Nephron progenitor cell (in vitro differentiated cells): ENCODE data around the gene RAB3GAP1.
"Not testable (repeated sequence)": the region's sequence is repeated elsewhere in the genome, so short reads cannot be mapped to it uniquely, and the experiment has no call there.

Experiments
- DNase-seq: peaks from one replicate; pipeline ENCODE4 v3.0.0; 2021
- H3K27ac Mint-ChIP-seq: 2 replicates; pipeline ENCODE4 v1.8.0; 2021; ENCODE audit warnings: mild to moderate bottlenecking, moderate library complexity, mixed read lengths
- H3K27me3 Mint-ChIP-seq: 2 replicates; pipeline ENCODE4 v1.8.0; 2021; ENCODE audit warnings: mild to moderate bottlenecking, low read depth, mixed read lengths; ENCODE audit not compliant: poor library complexity
- H3K36me3 Mint-ChIP-seq: 2 replicates; pipeline ENCODE4 v1.8.0; 2021; ENCODE audit warnings: low read depth, mixed read lengths
- H3K4me1 Mint-ChIP-seq: 2 replicates; pipeline ENCODE4 v1.8.0; 2021; ENCODE audit warnings: mixed read lengths
- H3K4me3 Mint-ChIP-seq: 2 replicates; pipeline ENCODE4 v1.8.0; 2021; ENCODE audit warnings: mild to moderate bottlenecking, moderate library complexity, mixed read lengths
- H3K9me3 Mint-ChIP-seq: 2 replicates; pipeline ENCODE4 v1.8.0; 2021; ENCODE audit warnings: mild to moderate bottlenecking, moderate library complexity, mixed read lengths
- TF ChIP-seq, protein P1 (sequence below): fragments of 200-600 bp; sonication (generic); IDR thresholded peaks from 2 replicates; pipeline ENCODE4 v1.5.0; 2021; ENCODE audit warnings: antibody characterized with exemption

Gene RAB3GAP1

DNA sequence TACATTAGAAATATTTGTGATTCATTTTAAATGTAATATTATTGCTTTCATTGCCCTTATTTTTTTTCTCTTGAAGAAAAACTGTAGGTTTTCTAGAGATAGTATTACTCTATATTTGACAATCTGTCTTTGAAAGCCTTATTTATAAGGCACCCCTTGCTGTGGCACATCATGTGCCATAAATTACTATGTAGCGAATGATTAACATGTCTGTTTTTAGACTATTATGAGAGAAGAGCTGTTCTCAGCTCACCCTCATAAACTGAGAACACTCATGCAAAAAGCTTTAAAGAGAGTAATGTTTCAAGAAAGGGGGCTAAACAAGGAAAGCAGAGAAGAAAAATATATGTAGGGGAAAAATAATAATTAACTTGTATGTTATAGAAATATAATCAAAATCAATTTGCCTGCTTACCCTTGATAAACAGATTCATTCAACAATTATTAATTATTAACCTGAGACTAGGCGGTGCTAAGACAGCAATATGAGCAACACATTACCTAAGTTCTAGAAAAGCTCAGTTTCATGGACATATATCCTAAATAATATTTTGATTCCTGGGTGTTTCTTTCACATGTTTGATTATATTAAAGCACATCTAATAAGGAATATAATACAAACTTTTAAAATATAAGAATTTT, 69.0 kb downstream of the RAB3GAP1 start:
- TF ChIP-seq, protein P1, sequence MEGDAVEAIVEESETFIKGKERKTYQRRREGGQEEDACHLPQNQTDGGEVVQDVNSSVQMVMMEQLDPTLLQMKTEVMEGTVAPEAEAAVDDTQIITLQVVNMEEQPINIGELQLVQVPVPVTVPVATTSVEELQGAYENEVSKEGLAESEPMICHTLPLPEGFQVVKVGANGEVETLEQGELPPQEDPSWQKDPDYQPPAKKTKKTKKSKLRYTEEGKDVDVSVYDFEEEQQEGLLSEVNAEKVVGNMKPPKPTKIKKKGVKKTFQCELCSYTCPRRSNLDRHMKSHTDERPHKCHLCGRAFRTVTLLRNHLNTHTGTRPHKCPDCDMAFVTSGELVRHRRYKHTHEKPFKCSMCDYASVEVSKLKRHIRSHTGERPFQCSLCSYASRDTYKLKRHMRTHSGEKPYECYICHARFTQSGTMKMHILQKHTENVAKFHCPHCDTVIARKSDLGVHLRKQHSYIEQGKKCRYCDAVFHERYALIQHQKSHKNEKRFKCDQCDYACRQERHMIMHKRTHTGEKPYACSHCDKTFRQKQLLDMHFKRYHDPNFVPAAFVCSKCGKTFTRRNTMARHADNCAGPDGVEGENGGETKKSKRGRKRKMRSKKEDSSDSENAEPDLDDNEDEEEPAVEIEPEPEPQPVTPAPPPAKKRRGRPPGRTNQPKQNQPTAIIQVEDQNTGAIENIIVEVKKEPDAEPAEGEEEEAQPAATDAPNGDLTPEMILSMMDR = no peak
- no peak overlapping the region for H3K27ac Mint-ChIP-seq

DNA sequence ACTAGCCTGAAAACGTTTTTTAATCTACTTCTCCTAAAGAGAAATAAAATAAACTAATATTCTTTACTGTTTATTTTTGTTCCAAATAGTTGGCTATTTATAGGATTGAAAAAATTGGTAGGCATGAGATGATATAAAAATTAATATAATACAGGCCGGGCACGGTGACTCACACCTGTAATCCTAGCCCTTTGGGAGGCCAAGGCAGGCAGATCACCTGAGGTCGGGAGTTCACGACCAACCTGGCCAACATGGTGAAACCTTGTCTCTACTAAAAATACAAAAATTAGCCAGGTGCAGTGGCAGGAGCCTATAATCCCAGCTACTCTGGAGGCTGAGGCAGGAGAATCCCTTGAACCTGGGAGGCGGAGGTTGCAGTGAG, 69.6 kb downstream of the RAB3GAP1 start:
- not testable (repeated sequence) for H3K4me1 Mint-ChIP-seq, H3K9me3 Mint-ChIP-seq, DNase-seq, H3K4me3 Mint-ChIP-seq, H3K27me3 Mint-ChIP-seq, H3K27ac Mint-ChIP-seq
- H3K36me3 Mint-ChIP-seq = peaks cover 36% of the 10 kb centered on the region

More for the DNA sequence above, 69.0 kb downstream of the RAB3GAP1 start:
- Mint-ChIP-seq H3K36me3 (peaks cover 36% of the 10 kb centered on the region), H3K9me3 (peaks cover 4% of the 10 kb centered on the region), H3K27me3 (peaks cover 4% of the 10 kb centered on the region), H3K4me3 (no peak overlapping the region), H3K4me1 (no peaks in the 10 kb centered on the region)
- DNase-seq = no peak

DNA sequence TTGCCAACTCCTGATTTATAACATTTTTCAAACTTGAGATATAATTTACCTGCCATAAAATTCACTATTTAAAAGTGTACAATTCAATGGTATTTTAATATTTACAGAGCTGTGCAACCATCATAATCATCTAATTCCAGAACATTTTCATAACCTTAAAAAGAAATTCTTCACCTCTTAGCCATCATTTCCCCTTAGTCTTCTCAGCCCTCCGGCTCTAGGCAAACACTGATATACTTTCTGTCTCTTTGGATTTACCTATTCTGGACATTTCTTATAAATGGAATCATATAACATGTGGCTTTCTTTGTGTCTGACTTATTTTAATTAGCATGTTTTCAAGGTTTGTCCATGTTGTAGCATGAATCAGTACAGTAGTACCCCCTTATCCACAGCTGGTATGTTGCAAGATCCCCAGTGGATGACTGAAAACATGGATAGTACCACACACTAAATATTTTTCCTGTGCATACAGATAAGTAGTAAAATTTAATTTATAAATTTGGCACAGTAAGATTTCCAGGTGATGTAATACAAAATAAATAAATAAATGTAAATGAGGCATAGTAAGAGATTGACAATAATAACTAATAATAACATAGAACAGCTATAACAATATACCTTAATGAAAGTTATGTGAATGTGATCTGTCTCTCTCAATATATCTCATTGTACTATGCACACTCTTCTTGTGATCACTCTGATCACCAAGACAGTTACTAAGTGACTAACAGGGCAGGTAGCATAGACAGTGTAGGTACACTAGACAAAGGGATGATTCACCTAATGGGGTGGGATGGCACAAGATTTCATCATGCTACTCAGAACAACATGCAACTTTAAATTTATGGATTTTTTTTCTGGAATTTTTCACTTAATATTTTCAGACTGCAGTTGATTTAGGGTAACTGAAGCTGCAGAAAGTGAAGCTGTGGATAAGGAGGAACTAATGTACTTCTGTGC, 73.1 kb downstream of the RAB3GAP1 start:
- Mint-ChIP-seq H3K27me3 (no peaks in the 10 kb centered on the region), H3K4me3 (no peak overlapping the region), H3K4me1 (no peaks in the 10 kb centered on the region), H3K27ac (no peak overlapping the region), H3K36me3 (peaks cover 44% of the 10 kb centered on the region), H3K9me3 (no peaks in the 10 kb centered on the region)
- DNase-seq = no peak
- TF ChIP-seq, protein P1 = no peak

DNA sequence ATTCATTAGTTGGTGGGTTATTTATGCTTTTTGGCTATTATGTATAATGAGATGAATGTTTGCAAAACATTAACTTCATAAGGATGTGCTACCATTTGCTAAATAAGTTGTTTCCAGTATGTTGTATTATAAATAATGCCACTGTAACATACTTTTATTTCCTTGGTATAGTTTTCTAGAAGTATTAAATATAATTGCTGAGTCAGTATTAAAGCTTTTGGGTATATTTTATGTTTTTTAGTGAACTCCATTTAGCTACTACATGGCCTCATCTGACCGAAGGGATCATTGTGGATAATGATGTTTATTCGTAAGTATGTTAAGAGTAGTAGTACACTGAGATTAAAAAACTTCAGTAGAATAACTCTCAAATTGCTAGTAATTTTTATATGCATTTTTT, 73.8 kb downstream of the RAB3GAP1 start:
- Mint-ChIP-seq H3K27ac (no peak overlapping the region), H3K36me3 (peaks cover 46% of the 10 kb centered on the region), H3K27me3 (no peaks in the 10 kb centered on the region), H3K4me1 (no peaks in the 10 kb centered on the region), H3K9me3 (no peaks in the 10 kb centered on the region), H3K4me3 (no peak overlapping the region)
- no peak for DNase-seq
- TF ChIP-seq, protein P1 = no peak

DNA sequence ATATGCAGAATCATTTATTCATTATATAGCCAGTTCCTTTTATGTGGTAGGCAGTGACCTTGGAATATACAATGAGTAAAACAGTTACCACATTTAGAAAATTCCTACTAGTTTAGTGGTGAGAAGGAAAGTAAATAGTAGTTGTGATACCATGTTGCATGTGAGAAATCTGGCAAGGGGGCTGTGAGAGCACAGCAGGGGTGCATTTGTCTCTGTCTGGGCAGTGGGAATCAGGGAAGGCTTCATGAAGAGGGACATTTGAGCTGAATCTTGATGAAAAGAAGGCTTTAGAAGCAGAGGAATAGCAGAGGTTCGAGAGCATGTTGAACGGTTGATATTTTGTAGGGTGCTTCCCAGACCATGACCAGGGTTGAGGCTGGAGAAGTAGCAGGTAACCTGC, 78.7 kb downstream of the RAB3GAP1 start:
- Mint-ChIP-seq H3K4me1 (no peaks in the 10 kb centered on the region), H3K27me3 (no peaks in the 10 kb centered on the region), H3K9me3 (no peaks in the 10 kb centered on the region), H3K27ac (peak overlapping the region; percentile 62), H3K36me3 (peaks cover 61% of the 10 kb centered on the region), H3K4me3 (no peak overlapping the region)
- TF ChIP-seq, protein P1 = no peak
- DNase-seq = no peak

DNA sequence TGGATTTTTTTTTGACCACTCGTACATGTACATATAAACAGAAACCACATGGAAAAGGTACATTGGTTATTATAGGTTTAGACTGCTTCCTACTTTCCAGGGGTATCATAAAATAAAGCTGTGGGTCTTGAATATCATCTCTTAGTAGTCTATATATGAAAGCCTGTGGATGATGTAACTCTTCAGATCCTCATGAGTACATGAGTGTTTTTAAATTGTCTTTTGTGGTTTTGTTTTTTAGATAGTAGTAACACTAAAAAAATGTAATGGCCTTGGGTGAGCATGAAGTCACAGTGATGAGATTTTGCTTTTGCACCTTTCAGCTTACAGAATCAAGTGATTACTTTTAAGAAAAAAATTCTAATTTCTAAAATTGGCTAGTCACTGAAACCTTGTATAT, 80.2 kb downstream of the RAB3GAP1 start:
- no peak for DNase-seq
- Mint-ChIP-seq H3K9me3 (no peaks in the 10 kb centered on the region), H3K4me1 (no peaks in the 10 kb centered on the region), H3K4me3 (no peak overlapping the region), H3K27ac (no peak overlapping the region), H3K27me3 (no peaks in the 10 kb centered on the region), H3K36me3 (peaks cover 66% of the 10 kb centered on the region)
- TF ChIP-seq, protein P1 = no peak
